ENCODE measurements around the gene LHX5.

LHX5 gene

DNA sequence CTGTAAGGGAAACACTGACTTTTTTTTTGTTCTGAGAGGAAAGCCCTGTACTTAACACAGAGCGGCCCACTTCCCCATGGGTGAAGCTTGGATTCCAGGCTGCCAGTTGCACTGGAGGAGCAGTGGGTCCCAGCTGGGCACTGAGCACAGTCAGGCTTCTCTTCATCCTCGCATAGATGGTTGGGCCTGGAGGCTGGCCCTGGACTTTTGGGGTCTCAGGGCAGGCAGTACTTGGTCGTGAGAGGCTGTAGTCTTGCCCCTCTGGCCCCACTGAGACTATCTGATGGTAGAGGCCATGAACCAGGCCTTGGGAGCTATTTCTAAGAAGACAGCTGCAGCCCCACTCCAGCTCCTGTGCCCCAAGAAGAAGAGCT lies 6.2 kb upstream of the LHX5 start:
- DNase-seq (ENCODE audit: low read depth, low spot score): no peak

DNA sequence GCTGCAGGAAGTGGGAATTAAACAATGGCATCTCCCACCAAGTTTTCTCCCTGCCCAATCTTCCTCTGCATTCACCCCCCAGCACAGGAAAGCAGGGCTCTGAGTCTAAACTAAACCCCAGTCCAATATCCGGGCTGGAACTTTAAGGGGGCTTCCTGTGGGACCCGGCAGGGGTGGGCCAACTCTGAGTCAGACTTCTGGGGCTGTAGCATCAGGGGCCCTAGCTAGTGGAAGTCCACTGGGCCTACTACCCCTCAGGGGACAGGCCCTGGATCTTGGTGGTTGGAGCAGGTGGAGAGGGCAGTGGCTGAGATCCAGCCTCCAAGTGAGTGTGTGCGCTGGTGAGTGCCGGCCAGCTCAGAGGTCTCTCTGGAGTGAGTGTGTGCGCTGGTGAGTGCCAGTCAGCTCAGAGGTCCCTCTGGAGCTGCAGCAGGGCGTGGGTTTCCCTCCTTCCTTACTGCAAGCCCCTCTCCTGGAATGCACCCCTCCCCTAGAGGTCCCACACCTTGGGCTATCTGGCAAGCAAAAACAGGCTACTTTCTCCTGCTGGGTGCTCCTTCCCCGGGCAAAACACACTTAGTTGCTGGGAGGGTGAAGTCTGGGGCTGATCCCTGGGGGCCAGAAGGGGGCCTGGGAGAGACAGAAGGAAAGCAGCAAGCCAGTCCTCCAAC lies 5.6 kb upstream of the LHX5 start:
- DNase-seq (ENCODE audit: low read depth, low spot score): no peak

DNA sequence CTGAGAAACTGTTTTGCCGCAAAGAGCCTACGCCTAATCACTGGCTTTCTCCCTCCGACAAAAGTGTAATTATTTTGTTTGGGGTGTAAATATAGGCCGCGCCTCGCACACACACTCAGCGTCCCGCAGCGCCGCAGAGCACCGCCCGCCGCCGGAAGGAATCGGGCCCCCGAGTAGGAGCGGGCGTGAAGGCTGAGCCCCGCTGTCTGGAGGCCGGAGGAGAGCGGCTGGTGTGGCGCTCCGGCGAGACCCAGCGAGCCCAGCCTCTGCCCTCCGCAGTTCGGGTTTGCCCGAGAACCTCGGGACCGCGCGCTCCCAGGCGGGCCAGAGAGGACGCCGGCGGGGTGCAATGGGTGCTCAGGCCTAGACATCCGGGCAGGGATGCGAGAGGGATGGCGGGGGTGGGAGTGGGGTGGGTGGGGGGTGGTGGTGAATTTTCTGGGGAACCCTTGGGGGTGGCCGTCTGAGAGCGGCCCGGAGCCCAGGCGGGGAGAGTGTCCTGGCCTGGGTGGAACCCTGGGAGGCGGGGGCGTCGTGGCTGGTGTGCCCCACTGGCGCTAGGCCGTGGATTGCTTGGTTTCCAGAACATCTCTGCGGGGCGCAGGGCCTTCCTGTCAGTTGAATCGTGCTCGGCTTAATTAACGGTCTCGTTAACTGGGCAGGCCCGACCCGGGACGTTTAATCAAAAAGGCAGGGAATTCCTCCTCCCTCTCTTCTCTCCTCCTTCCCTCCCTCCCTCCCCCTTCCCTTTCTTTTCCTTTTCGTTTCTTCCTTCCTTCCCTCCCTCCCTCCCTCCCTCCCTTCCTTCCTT lies 4.7 kb upstream of the LHX5 start:
- no peak for DNase-seq (ENCODE audit: low read depth, low spot score)

DNA sequence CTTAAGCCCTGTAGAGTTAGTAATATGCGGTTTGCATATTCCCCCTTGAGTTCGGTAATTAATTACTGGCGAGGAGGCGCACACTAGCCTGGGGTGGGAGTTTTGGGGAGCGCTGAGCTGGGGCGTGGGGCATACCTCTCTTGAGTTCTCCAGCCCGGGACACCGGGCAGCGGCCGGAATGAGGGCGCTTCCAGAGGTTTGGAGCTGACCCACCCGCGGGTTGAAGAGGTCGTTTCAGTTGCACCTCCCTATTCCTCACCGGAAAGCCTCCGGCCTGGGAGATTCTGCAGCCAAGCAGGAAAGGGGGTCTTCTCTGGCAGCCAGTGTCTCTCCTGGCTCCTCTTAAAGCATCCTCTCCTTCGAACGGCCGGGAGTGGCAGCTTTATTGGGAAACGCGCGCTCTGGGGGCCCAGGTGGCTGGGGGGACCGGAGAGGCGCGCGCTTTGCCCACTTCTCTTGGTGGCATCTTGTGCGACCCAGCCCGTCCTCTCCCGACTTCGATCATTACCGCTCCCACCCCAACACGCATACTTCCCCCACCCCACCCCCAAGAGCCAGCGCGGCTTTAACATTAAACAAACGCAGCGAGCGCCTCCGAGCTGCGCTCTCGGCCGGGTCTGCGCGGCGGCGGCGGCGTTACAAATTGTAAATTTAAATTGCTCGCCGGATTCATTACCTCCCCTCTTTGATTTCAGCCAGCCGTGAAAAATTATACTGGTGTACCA lies 3.9 kb upstream of the LHX5 start:
- no peak for DNase-seq (ENCODE audit: low read depth, low spot score)

DNA sequence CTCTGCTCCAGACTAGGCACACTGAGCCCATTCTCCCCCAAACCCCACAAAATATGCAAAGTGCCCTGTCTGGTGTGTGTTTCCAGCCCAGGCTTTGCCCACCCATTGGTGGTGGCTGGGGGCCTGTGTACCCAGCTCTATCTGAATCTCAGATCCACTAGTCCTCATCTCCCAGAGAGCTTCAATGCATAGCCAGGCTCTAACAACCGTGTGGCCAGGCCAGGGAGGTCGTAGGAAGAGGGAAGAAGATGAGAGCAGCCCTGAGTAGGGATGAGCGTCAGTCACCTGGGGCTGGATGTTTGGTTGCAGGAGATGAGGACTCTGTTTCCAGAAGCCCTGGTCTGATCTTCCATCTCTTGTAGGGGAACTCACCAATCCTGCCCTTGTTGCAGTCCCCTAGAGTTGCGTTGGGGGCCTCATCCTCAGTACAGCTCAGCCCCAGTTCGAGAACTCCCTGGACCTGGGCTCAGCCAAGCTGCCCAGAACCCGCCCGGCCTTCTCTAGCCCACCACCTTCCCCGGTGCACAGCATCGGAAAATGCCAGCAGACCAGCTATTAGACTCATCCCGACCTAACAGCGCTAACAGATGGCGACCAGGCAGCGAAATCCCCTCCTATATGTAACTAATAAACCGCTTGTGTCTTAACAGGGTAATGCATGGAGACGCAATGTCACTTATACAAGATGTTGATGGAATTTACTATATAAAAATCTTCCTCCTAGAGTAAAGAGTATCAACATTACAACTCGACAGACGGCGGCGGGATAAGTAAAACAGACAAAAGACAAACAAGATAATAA lies 3.2 kb upstream of the LHX5 start:
- DNase-seq (ENCODE audit: low read depth, low spot score): no peak

DNA sequence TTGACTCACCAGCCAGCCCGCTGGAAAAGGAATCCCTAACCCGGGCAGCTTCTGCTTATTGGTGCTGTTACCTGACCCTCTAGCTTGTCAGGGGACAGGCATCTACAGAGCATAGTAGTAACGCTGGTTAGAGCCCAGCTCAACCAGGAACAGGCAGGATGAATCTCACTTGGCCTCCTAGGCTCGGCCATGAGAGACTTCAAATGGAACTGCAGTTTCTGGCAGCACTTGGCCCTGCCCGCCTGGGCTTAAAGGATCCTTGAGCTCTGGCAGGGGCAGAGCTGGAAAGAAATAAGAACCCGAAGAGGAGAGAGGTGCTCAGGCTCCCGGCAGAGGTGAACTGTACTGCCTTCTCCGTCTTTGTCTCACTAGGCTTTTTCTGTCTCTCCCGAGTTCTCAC lies 2.3 kb upstream of the LHX5 start:
- DNase-seq (ENCODE audit: low read depth, low spot score): no peak

DNA sequence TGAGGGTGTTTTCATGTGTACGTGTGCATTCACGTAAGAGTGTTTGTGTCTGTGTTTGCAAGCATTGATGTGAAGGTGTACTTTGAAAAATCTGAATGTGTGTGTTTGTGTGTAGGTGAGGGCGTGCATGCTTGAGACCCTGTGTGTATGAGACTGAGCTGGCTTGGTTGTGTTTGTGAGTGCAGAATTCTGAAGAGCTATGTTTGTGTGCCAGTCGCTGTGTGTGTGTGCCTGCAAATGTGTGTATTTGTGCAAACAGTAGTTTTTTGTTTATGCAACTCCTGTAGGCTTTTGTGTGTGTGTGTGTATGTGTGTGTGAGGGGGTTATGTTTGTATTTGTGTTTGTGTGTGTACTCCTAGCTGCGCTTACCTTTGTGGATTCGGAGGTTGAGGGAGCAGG lies 1.7 kb upstream of the LHX5 start:
- DNase-seq (ENCODE audit: low read depth, low spot score): no peak

DNA sequence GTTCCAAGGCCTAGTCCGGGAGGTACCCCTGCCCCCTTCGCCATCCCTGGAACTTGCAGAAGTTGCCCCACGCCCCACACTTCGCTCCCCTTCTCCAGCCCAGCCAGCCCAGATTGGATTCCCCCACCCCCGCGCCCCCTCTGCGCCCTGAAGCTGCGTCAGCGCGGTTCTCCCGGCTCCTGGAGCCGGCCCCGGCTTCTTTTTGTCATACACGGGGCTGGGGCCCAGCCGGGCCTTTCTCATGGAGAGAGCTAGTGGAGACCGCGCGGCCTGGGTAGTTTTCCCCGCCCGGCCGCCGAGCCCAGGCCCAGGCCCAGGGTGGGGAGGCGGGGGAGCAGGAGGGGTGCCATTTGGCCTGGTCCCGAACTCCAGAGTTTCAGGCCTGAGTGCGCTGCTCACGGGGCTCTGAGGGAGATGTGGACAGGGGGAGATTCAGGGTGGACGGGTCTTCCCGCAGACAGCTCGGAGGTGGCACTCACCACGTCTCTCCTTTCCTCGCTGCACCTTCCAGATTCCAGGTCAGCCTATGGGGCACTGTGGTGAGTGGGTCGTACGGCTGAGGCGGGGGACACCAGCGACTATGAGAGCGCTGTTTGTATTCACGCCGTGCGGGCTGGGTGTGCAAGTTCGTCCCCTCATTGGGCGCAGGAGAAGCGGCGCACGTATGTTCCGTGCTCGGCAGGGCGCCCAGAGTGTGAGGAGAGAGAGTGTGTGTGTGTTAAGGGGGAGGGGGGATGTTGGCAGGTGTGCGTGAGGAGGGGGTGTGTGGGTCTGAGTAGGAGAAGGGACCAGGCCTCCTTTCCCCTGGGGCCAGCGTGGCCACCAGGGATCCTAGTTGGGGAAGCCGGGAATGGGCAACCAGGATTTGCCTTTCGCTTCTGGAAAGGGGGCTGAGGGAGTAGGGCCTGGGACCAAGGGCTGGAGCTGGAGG lies 785 bp upstream of the LHX5 start:
- no peak for DNase-seq (ENCODE audit: low read depth, low spot score)

DNA sequence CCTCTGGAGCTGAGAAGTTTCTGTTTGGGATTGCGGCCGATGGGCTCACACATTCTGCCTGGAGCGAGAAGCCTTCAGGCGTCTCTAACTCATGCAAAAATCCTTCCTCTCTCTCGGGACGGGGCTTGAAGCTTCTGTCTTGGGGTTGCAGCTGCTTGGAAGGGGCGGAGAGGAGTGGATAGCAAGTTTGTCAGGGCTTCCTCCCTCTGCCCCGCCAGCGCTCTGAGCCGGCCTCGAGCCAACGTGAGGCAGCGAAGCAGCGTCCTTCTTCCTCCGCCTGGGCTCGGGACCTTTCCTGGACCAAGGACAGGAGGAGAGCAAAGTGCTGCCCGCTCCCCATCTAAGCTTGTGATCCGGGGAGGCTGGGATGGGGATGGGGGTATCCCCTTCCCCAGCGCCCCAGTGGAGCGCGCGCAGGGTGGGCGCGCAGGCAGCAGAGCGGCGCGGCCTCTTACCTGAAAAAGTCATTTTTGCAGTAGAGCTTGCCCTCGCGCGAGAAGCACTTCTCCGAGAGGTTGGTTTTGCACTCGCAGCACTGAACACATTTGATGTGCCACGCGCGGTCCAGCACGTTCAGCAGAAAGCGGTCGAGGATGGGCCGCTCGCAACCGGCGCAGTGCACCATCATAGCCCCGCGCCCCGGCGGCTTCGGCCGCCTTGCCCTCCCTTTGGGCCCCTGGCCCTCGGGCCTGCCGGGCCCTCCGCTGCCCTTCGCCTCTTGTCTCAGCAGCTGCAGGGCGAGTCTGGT lies 626 bp downstream of the LHX5 start:
- DNase-seq (ENCODE audit: low read depth, low spot score): no peak

DNA sequence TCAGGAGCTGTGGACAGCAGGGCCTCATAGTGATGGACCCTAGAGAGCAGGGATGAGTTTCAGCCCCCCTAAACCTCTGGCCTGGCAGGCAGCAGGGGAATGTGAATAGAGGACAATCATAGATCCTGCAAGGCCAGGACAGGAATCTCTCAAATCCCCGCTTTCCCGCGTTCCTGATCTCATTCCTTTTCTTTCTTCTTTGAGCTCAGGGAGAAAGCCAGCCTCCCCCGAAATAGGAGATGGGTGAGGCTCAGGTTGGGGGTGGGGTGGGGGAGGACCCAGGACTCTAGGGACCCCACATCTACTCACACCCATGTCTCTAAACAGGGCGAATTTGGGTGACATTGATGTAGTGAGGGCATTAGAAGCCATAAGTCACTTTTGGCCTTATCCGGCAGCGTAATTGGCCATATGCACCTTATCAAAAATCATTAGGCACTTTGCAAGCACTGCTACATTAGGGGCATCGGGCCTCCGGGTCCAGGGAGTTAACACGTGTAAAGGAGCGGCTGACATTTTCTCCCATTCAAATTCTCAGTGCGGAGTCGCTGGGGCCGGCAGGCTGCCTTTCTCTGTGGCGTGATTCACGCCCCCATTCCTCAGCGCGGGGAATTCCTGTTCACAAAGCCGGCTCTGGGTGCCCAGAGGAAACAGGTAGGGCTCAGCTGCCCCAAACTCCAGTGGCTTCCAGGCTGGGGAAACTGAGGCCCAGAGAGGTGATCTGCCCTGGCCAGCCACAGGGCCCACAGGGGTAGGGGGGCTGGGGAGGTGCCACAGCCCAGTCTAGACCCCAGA lies 1.5 kb downstream of the LHX5 start:
- DNase-seq (ENCODE audit: low read depth, low spot score): no peak

DNA sequence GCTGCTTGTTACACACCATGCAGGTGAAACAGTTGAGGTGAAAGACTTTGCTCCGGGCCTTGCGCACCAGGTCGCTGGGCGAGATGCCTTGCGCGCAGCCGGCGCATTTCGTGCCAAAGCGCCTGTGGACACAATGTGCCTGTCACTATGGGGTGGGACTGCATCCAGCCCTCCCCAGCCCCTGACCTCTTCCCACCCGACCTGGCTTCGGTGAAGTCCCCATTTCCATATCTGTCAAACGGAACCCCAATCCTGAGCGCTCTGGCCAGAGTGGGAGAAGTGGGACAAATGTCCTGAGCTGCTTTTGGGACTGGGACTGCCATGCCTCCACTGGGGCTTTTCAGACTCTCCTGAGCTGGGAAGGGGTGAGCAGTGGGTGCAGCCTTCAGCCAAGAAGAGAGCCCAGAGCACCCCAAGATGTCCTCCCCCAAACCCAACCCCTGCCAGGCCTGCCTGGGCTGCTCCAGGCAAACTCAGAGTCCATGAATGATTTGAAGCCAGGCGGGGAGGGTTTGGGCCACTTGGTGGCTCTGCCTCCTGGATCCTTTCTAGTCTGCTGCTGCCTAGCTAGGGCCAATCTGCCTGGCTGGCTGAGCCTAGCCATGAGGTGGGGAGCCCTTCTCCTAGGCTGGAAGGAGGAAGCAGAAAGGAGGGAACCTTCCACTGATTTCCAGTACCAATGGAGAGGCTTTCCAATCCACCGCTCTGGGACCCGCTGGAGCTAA lies 2.3 kb downstream of the LHX5 start:
- no peak for DNase-seq (ENCODE audit: low read depth, low spot score)

DNA sequence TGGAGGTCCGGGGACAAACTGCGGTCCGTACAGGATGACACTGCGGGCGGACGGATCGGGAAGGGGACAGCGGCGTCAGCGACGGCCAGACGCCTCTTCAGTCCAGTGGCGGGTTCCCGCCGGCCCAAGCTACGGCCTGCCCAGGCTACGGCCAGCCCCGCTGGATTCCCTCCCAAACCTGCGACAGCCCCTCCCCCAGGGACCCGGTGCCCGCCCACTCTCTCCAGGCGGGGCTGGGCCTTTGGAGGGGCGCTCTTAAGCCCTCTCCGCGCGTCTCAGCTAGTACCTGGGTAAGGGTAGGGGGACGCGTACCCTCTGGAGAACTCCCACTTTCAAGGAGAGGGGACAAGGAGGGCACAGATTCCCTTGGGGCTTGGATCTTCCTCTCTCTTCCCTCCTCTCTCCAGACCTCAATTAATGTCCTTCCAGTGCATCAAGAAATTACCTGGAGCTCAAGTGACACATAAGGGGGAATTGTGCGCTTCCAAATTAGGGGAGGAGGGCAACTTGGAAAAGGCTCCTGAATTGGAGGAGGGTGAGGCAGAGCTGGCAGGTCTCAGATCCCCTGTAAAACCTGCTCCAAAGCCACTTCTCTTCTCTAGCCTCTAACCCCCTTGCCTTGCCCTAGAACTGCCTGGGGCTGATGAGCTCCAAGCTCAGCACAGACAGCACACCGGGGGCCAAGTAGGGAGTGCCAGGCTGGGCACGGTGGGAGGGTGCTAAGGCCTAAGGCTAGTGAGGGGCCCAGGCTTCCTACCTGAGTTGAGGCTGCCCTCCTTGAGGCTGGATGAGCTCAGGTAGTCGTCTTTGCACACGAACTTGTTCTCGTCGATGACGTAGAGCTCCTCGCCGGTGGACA lies 3.1 kb downstream of the LHX5 start:
- no peak for DNase-seq (ENCODE audit: low read depth, low spot score)

DNA sequence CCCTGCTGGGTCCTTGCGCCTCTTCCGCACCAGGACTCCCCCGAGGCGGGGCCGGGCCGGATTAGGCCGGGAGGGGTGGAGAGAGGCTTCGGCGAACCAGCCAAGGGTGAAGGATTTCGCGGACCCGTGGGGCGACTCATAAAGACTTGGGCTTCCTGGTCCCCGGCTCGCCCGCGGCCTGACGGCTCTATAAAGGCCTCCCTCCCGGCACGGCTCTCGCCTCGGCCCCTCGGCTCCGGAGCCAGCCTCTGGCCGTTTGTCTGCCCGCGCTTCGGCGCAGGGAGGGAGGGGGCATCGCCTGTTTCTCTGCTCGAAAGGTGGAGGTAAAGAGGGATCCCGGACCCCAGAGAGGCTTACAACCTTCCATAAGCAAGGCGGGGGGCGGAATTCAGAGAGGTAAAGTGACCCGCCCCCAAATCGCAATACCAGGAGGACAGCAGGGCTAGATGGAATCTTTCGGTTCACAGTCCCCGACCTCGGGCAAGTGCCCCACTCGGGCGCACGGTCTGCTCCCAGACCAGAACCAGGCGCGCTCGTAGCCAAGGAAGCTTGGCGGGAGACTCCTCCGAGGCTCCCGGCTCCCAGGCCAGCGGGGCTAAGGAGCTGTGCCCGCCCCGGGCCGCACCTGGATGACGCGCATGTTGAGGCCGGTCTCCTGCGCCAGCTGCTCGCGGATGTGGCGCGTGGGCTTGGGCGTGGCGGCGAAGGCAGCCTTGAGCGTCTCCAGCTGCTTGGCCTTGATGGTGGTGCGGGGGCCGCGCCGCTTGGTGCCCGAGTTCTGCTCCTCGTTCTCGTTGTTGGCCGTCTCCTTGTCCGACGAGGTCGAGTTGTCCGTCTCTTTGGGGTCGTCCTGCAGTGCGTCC lies 3.9 kb downstream of the LHX5 start:
- DNase-seq (ENCODE audit: low read depth, low spot score): no peak

DNA sequence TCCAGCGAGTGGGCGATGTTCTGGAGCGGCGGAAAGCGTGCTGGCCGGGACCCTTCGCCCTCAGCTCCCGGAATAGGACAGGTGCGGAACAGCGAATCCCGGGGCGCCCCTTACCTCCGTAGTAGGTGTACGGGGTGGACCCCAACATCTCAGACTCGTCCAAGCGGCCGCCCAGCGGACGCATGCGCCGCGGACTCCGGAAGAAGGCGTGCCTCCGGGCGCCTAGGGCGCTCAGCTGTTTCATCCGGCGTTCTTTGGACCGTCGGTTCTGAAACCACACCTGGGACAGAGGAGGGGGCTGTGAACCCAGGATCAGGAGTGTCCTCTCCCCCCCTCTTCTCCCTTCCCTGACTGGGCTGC lies 4.5 kb downstream of the LHX5 start:
- no peak for DNase-seq (ENCODE audit: low read depth, low spot score)

DNA sequence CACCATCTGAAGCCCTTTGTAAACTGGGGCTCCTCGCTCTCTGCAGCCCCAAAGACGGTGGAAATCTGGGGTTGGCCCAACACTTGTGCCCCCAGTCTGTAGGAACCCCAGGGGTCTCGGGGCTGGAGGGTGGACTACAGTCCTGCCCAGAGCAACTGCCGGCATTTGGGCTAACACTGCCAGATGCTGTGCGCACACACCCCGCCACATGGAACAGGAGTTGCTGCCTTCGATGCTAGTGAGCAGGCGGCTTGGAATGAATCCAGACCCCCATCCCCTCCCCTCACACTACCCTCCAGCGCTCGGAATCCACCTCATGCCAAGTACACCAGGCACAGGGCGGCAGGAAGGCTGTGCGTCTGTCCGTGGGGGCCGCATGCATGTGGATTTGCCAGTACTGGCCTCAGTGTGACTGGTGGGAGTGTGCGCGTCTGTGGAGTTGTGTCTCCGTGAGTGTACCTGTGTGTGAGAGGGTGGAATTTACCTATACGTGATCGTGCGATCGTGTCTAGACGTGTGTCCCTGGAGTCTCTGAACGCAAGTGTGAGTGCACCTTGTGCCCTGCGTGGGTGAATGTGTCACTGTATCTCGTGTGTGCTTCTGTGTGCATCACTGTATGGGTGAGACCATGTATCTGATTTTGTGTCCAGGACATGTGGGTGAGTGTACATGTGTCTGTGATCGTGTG lies 5.1 kb downstream of the LHX5 start:
- no peak for DNase-seq (ENCODE audit: low read depth, low spot score)

DNA sequence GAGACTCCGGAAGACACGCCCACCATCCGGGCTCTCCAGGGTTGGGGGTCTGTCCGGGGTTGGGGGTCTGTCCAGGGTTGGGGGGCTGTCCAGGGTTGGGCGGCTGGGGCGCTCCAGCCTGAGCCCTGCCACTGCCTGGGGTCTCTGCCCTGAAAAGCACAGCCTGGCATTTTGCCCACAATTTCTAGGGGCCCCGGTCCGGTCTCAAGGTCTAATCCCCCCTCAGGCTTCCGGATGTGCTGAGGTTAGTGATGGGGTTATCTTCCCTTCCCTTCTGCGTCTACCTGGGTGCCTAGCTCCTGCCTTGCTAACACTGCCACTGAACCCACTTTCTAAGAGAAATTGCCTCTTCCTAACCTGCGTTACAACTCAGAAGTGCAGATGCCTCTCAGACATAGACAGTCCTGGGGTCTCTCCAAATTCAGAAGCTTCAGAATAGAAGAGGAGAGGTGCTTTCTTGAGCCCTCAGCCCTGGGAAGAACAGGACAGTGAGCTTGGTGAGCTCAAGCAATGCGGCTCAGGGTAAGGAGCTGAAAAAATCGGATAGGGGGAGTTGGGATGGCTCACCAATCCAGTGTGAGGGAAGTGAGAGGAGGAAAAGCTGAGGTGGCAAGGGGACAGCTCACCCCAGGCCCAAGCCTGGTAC lies 5.7 kb downstream of the LHX5 start:
- no peak for DNase-seq (ENCODE audit: low read depth, low spot score)
